Stomach (tissue), 9 donors: ENCODE results near the gene TPSAB1. TPM values are rescaled to one million over a fixed set of nuclear protein-coding genes. Genes with fewer than 3 reads are reported as not detected.

ENCODE experiments used
- DNase-seq, 2 donors: peaks; one replicate each; pipeline versions ENCODE4 v3.0.0 to v3.0.0-alpha.2; 2013 to 2019
- H3K27ac ChIP-seq, 5 donors: fragments of 200-600 bp in 4 of 5; sonication (generic) in 4 of 5; one replicate each; pipeline ENCODE4 v1.5.1; 2013 to 2019; ENCODE audit warnings: mild to moderate bottlenecking in 1 of 5, moderate library complexity in 1 of 5
- H3K27me3 ChIP-seq, 3 donors: fragments of 200-600 bp; sonication (generic); one replicate each; pipeline ENCODE4 v1.5.1; 2017 to 2019; ENCODE audit warnings: mixed run types in 1 of 3
- H3K36me3 ChIP-seq, 4 donors: fragments of 200-600 bp; sonication (generic); 1 replicate in 3 of 4; 2 replicates in 1 of 4; pipeline ENCODE4 v1.5.1; 2016 to 2019
- H3K4me1 ChIP-seq, 4 donors: fragments of 200-600 bp; sonication (generic); one replicate each; pipeline ENCODE4 v1.5.1; 2016 to 2019
- H3K4me3 ChIP-seq, 4 donors: fragments of 200-600 bp; sonication (generic) in 3 of 4; one replicate each; pipeline ENCODE4 v1.5.1; 2016 to 2019; ENCODE audit warnings: mild to moderate bottlenecking in 1 of 4
- H3K9me3 ChIP-seq, 4 donors: fragments of 200-600 bp; sonication (generic); one replicate each; pipeline ENCODE4 v1.5.1; 2016 to 2019
- CTCF ChIP-seq, 7 experiments: fragments of 450-650 bp in 4 of 7; fragments of 200-600 bp in 3 of 7; sonication (generic) in 3 of 7; IDR thresholded peaks; one replicate each; pipeline ENCODE4 v1.5.1; 2016 to 2019; ENCODE audit warnings: antibody characterized with exemption in 7 of 7, control low read depth in 2 of 7, mild to moderate bottlenecking in 1 of 7
- EP300 ChIP-seq: sonication (generic); formaldehyde crosslinking; IDR thresholded peaks from one replicate; pipeline ENCODE4 v1.6.1; 2017; ENCODE audit warnings: antibody characterized with exemption
- POLR2A ChIP-seq, 4 donors: fragments of 450-650 bp; IDR thresholded peaks; one replicate each; pipeline ENCODE4 v1.6.1; 2016; ENCODE audit warnings: antibody characterized with exemption in 4 of 4, control low read depth in 2 of 4, mild to moderate bottlenecking in 1 of 4, moderate library complexity in 1 of 4
- POLR2AphosphoS5 ChIP-seq, 3 donors: sonication (generic); formaldehyde crosslinking; IDR thresholded peaks; one replicate each; pipeline ENCODE4 v1.6.1; 2016; ENCODE audit warnings: antibody characterized with exemption in 3 of 3
- WGBS, 5 donors: extraction: QIAGEN DNeasy Blood & Tissue Kit in 3 of 5; methylation state at CpG; one replicate each; pipeline versions ENCODE4 v1.1.5 to v1.1.7; 2013 to 2018; 5-methylcytosine and 5-hydroxymethylcytosine counted together
- intact Hi-C: fragments of 100-400 bp; cut with DNase I; formaldehyde crosslinking; loops from one replicate; pipeline ENCODE4 v1.15.1; 2023; ENCODE audit warnings: low total_unique reads
- polyA plus RNA-seq, 3 donors: library from polyadenylated mRNA; stranded (reverse); fragments of 200-250 nt; gene quantifications; one replicate each; pipeline ENCODE4 v1.2.3, GENCODE V29; 2013
- total RNA-seq, 5 donors: library from RNA; depleted of rRNA; stranded (reverse); fragments of >200 nt; gene quantifications; one replicate each; pipeline versions ENCODE4 v1.1.0 to v1.2.3, GENCODE V29; 2014 to 2016
- donor health status: healthy with polysubstance abuse.
- donor health status: Bipolar disorder and iron deficiency.
- donor health status: healthy.

The TPSAB1 gene
- total and polyA plus RNA-seq, 8 donors = 15.4 to 202 (median 71.2) TPM

GRCh38 chr16:1276580-1276878, 36.0 kb downstream of the TPSAB1 start:
- no peak overlapping the region for H3K27ac ChIP-seq
- intact Hi-C loops = no loop called here
- H3K4me3 ChIP-seq = no peak overlapping the region
- no peaks in the 10 kb centered on the region for H3K36me3 ChIP-seq
- H3K27me3 ChIP-seq = peaks cover 3 to 91% (median 38%) of the 10 kb centered on the region in 3 donors
- WGBS, 5 donors = 67 to 84% (median 78%) methylated on average over 5 to 14 of the region's 14 CpGs
- peaks cover 7 to 8% (median 7%) of the 10 kb centered on the region in 4 donors for H3K4me1 ChIP-seq
- no peaks in the 10 kb centered on the region for H3K9me3 ChIP-seq
- TF ChIP-seq POLR2AphosphoS5 (IDR thresholded peaks at IDR 0.05) (no peak), CTCF (IDR thresholded peaks at IDR 0.05) (no peak), EP300 (no peak), POLR2A (IDR thresholded peaks at IDR 0.05) (no peak)
- no peak for DNase-seq

- WGBS, 5 donors = 73 to 80% (median 74%) methylated on average over 1 to 19 of the region's 19 CpGs
- H3K4me1 ChIP-seq = peaks cover under 1 to 1% (median under 1%) of the 10 kb centered on the region in 4 donors
- no peak overlapping the region for H3K27ac ChIP-seq
- H3K9me3 ChIP-seq = no peaks in the 10 kb centered on the region
- H3K36me3 ChIP-seq = no peaks in the 10 kb centered on the region
- H3K27me3 ChIP-seq = peaks cover 3 to 89% (median 32%) of the 10 kb centered on the region in 3 donors
- no peak for DNase-seq
- intact Hi-C loops = no loop called here
- no peak overlapping the region for H3K4me3 ChIP-seq
- TF ChIP-seq EP300 (no peak), POLR2AphosphoS5 (IDR thresholded peaks at IDR 0.05) (no peak), CTCF (IDR thresholded peaks at IDR 0.05) (no peak)
These were observed 36.7 kb downstream of the TPSAB1 start for GRCh38 chr16:1277151-1277598.

- H3K9me3 ChIP-seq = no peaks in the 10 kb centered on the region
- no peak overlapping the region for H3K27ac ChIP-seq
- H3K4me1 ChIP-seq = no peaks in the 10 kb centered on the region
- peaks cover 3 to 84% (median 32%) of the 10 kb centered on the region in 3 donors for H3K27me3 ChIP-seq
- intact Hi-C loops = no loop called here
- H3K4me3 ChIP-seq = no peak overlapping the region
- WGBS, 5 donors = 41 to 49% (median 46%) methylated on average over 18 to 21 of the region's 21 CpGs
- no peaks in the 10 kb centered on the region for H3K36me3 ChIP-seq
- TF ChIP-seq EP300 = no peak
- TF ChIP-seq CTCF (IDR thresholded peaks at IDR 0.05) = no peak
- no peak for TF ChIP-seq POLR2A (IDR thresholded peaks at IDR 0.05)
- TF ChIP-seq POLR2AphosphoS5 (IDR thresholded peaks at IDR 0.05) = no peak
- no peak for DNase-seq
These were observed 37.2 kb downstream of the TPSAB1 start for GRCh38 chr16:1277617-1278282.

- Histone ChIP-seq H3K27ac (no peak overlapping the region), H3K27me3 (peaks cover 3 to 83% (median 32%) of the 10 kb centered on the region in 3 donors), H3K4me3 (no peak overlapping the region), H3K9me3 (no peaks in the 10 kb centered on the region), H3K4me1 (no peaks in the 10 kb centered on the region), H3K36me3 (no peaks in the 10 kb centered on the region)
- intact Hi-C loops = no loop called here
- TF ChIP-seq EP300 (no peak), POLR2A (IDR thresholded peaks at IDR 0.05) (no peak), CTCF (IDR thresholded peaks at IDR 0.05) (no peak), POLR2AphosphoS5 (IDR thresholded peaks at IDR 0.05) (no peak)
- WGBS, 5 donors = 10 to 30% (median 13%) methylated on average over 11 to 18 of the region's 18 CpGs; no CpG with 5 or more reads in 1 of the 5 donors
- no peak for DNase-seq
These were observed 38.0 kb downstream of the TPSAB1 start for GRCh38 chr16:1278477-1278876.
